HG03457 (cell line): ENCODE data around the gene GREB1.
A peak's percentile ranks its signal among the peaks of the same experiment; 100 is the strongest.

ENCODE experiments used
- ATAC-seq: cut with Tn5 transposase; IDR thresholded peaks from one replicate; pipeline ENCODE4 v1.9.1; 2021; ENCODE audit warnings: moderate number of reproducible peaks; ENCODE audit not compliant: unreplicated experiment

The GREB1 gene

DNA sequence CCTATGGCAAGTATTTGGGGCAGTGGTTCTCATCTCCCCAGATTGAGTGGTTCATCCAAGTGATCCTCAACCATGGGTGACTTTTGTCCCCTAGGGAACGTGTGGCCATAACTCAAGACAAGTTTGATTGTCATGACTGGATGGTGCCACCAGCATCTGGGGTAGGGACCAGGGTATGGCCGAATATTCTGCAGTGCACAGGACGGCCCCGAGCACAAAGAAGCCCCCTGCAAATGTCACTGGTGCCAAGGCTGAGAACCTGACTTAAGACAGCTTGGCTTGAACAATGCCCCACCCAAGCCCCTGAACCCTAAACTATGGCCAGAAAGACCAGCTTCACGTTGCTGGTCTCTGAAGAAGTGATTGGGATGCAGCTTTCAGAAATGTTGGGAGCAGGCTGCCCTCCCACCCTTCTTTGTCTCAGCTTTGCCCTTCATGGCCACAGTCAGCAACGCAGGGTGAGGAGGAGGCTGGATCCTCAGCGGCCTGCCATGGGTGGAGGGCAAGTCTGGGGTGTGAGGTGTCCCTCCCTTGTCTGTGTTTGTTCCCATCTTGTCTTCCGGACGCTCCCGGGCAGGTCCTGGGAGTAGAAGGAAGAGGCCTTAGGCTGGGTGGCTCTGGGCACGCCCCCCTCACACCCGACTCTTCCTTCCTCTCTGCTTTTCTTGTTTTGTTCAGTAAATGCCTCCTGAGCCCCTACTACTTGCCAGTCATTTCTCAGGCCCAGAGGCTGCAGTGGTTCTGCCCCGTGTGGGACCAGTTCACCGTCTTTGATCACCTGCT is 43.4 kb downstream of the GREB1 start:
- no peak for ATAC-seq

DNA sequence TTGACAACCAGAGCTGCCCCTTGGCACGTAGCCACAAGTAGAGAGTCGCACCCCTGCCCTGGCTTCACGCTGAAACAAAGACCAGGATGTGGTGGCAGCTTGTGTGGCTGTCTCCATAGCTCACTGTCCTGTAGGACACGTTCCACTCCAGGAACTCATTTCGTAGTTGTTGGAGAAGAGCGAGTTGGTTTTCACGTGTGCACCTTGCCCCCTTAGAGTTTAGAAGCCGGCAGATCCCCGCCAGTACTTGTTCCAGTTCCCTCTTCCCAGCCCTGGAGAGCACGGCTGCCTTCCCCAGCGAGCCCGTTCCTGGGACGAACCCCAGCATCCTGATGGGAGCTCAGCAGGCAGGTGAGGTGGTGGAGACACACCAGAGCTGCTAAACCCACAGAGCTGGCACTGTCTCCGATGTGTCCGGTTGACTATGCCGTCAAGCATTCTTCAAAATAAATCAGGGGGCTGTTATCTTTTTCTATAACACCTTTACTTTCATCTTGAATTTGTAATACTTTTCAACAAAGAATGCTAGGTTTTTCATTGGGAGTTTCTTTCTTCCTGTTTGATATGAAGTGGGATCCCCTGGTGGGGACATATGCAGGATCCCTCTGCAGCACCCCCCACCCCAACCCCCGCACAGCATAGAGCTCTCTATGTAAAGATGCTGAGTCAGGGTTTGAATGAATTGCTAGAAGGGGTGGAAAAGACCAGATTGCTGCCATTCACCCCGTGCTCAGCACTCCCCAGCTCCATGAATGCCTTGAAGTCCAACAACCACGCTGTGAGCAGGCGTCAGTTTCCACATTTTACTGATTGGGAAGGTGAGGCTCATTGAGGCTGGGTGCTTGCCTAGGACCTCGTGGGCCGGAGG is 44.5 kb downstream of the GREB1 start:
- ATAC-seq = no peak

DNA sequence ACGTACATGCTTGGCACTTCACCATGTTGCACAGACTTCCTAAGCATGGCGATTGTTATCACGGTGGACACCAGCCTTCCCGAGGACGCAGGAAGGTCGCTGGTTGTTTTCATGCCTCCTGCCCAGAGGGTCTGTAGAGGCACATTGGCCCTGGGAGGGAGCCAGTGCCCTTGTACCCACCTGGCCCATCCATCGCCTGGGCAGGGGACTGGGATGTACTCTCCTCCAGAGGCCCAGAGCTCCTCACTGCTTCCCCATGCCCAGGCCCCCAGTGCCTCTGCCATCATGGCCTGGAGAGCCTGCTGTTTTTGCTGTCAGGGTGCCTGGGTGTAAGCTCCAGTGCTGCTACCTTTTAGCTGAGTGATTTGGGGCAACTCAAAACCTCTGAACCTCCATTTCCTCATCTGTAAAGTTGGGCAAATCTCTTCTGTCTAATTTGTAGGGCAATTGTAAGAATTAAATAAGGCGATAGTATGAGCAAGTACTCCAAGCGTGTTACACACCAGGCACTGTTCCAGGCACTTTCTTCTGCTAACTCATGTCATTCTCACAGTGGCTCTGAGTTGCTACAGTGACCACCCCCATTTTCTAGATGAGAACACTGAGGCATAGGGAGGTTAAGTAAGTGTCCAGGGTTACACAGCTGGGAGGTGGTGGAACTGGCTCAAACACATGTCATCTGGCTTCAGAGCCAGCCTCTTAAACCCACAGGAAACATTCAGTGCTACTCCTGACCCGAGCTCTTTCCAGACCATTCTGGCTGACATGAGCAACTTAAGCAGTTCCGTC is 45.3 kb downstream of the GREB1 start:
- no peak for ATAC-seq

DNA sequence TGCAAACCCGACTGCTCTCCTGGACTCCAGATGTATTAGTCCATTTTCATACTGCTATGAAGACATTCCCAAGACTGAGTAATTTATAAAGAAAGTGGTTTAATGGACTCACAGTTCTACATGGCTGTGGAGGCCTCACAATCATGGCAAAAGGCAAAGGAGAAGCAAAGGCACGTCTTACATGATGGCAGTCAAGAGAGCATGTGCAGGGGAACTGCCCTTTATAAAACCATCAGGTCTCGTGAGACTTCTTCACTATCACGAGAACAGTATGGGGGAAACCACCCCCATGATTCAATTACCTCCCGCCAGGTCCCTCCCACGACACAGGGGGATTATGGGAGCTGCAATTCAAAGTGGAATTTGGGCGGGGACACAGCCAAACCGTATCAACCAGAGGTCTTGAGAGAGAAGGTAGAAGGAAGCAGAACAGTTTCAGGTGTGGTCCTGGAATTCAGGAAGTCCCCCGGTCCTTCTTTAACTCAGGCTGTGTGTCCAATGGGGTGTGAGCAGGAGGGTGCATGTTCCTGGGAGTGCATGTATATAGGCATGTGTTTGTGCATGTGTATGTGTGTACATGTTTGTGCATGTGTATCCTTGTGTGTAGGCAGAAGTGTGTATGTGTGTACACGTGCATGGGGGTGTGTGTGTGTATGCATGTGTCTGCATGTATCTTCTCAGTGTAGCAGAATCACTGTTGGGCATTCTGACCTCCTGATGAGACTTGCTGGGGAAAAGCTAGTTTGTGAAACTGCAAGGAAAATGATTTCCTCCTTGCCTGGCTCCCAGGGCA is 46.2 kb downstream of the GREB1 start:
- no peak for ATAC-seq

DNA sequence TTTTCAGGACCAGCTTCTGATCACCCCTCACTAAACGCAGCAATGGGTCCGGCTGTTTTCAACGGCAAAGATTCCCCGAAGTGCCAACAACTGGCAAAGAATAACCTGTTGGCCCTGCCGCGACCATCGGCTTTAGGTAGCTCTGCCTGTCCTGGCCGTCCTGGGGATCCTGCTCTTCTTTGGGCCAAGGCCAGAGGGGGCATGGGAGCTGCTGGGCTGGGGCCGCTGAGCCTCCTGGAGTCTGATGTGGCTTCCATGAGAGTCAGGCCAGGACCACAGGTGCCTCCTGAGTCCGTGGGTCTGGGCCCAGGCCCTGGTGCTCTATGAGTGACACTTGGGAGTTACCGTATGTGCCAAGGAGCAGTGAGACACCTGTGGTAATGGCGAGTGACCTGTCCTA is 46.9 kb downstream of the GREB1 start:
- no peak for ATAC-seq

DNA sequence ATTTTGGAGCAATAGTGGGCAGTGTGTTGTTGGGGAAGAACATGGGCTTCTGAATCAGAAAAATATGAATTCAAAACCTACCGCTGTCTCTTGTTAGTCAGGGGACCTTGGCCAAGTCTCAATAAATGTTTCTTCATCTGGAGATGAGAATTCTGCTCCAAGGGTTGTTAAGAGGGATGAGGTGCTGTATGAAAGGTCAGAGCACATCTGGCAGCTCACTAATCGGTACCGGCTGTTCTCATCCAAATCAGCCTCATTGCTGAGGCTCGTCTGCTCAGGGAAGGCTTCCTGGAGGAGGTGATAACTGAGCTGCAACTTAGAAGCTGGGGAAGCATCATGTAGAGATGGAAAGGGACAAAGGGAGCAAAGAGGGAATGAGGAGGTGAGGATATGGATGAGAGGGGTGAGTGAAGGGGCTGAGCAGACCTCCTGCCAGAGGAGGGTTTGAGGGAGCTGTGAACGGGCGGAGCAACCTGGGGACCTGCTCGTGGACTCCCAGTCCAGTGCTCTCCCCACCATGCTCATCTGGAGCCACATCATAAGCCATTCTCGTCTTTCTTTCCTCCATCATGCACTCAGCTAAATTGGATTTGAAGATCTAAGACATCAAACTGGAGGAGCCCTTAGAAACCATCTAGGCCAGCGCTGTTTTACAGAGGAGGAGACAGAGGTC is 47.4 kb downstream of the GREB1 start:
- ATAC-seq = no peak

DNA sequence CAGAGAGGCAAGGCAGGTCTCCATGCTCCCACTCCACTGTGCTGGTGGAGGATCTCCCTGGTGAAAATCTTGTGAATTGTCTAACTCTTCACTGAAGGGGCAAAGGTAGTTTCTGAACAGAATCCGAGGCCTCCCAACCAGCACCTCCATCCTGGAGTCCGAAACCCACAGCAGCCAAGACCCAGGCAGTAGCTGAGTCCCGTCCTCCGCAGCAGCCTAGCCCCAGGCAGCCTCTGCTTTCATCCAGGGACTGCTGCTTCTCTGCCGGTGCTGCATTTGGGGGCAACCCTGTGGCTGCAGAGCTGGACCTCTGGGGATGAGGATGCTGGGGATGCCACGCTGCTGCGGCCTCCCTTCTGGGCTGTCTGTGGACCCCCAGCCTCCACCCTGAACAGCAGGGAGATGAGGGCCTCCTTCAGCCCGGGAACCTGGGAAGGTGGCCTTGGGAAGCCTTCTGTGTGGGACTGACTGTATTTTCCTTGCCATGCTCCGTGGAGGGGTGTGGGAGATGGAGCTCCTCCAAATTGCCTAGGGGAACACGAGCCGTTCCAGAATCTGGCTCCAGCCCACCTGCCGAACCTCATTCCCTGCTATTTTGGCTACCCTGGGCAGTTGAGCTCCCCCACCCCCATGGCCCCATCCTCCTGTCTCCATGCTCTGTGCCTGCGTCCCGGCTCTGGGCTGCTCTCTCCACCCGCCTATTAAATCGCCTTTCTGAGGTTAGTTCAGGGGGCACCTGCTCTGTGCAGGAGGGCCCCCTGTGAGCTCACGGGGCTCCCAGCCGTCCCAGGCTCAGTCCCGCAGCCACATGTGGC is 48.2 kb downstream of the GREB1 start:
- ATAC-seq = no peak

DNA sequence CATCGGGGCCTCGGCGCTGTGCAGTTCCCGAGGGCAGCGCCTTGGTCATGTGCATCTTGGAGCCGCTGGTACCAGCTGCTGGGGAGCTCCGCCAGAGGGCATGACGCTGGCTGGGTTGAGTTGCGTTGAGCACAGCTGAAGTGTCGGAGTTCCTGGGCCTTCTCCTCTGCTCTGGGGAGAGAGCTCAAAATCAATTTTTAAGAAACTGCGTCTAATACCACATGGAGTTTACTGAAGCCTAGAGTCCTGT is 48.7 kb downstream of the GREB1 start:
- ATAC-seq = no peak

DNA sequence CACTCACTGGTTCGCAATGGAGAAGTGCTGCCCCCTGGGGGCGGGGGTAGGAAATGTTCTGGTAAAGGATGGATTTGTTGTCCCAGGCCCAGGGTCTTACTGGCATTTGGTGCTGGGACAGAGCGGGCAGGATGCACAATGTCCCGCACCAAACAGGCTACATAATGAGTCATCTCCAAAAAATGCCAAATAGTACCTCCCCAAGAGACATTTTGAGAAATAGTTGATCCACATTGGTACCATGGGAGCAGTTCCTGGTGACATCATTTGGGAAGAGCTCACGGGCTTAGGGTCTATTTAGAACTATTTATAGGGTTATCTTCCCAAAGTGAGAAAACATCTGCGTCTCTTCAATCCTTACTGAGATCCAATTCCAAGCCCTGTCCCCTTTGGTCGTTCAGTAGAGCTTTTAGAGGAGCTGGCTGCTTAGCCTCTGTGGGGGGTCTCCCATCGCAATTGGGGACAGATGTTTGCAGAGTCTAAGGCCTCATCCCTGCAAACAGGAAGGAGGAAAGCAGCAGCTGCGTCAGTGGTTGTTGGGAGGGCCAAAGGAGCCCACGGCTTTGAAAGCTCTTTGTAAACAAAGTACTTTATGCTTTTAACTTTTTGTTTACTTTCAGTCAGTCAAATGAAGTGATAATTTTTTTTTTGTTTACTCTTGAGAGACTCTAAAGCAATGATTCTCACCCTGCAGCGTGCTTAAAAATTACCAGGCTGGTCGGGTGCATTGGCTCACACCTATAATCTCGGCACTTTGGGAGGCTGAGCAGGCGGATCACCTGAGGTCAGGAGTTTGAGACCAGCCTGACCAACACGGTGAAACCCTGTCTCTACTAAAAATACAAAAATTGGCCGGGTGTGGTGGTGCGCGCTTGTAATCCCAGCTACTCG is 49.3 kb downstream of the GREB1 start:
- no peak for ATAC-seq

DNA sequence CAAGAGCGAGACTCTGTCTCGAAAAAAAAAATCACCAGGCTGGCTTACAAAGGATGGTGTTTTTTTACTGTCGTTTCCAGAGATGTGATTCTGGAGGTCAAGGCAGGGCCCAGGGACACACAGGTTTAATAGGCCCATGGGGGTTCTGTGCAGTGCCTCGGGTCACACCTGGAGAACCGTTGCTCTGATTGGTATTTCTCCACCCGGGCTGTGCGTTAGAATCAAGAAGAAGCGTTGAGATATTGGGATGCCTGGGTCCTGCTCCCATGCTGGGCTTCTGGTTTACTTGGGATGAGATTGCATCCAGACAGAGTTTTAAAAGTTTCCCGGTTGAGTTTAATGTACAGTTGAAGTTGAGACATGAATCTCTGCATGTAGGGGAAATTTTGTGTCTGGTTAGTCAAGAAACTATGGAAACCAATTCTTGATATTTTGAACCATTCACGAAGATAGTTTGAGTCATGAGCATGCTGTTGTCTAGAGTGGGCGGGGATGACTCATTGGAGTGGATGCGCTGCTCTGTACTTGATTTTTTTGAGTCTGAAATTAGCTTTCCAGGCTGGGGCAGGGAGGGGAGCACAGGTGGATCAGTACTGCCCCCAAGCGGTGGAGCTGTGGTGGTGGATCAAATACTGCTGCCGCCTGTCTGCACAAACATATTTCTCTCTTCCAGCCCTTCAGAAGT is 50.1 kb downstream of the GREB1 start:
- peak; percentile 50 for ATAC-seq

DNA sequence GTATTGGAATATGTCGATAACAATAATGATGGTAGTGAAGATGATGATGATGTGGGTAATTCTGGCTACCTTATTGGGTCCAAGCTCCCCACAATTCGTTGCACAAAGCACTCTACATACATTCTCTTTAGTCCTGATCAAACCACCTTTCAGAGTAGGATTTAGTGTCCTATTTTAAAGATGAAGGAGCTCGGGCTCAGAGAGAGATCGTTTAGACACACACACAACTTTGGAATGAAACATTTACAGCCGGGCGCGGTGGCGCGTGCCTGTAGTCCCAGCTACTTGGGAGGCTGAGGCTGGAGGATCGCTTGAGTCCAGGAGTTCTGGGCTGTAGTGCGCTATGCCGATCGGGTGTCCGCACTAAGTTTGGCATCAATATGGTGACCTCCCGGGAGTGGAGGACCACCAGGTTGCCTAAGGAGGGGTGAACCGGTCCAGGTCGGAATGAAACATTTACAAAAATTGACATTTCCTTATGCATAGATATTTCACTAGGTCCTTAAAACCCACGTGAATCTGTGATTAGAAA is 50.7 kb downstream of the GREB1 start:
- no peak for ATAC-seq

DNA sequence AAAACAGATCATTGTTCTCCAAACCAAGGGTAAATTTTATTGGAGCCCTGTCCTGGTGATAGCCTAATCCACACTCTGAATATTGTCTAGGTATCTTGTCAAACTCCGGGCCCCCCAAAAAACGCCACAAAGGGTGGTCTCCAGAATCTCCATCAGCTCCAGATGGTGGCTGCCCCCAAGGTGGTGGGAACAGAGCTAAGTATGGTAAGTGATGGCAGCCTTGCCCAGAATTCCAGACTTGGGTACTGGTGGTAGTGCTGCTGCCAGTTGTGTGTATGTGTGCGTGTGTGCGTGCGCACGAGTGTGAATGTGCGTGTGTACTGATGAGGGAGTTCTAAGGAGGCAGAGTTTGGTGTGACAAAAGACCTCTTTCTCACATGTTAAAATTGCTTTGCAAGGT is 51.2 kb downstream of the GREB1 start:
- ATAC-seq = no peak

DNA sequence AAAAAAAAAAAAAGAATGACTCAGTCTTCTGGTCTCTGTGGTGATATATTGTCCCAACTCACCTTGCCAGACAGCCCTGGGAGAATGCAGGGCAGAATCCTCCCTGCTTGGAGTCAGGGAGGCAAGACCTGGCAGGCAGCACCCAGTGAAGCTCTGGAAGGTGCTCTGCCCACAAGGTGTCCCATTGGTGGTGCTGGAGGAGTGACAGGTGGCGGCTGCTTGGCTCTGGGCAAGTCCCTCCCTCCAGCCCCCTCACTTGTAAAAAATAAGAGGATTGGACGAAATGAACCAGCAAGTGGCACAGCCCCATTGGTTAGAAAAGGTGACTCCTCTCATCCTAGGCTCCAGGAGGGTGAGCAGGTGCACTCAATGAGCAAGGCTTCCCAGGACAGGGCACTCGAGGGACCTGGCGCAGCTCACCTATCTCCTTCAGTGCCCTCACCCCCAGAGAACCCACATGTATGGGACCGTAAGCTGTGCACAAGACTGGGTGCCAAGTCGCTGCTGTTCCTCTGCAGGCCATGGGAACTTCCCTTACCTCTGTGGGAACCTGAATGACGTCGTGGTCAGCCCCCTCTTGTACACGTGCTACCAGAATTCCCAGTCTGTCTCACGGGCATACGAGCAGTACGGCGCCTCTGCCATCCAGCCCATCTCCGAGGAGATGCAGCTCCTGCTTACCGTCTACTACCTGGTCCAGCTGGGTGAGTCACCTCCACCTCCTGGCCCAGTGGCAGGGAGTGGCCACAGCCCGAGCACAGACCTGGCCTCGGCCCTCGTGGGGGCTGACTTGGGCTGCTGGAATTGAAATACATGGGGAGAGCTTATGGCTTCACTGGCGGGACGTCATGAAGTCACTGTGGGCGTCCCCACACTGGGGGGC is 54.6 kb downstream of the GREB1 start:
- ATAC-seq = no peak

DNA sequence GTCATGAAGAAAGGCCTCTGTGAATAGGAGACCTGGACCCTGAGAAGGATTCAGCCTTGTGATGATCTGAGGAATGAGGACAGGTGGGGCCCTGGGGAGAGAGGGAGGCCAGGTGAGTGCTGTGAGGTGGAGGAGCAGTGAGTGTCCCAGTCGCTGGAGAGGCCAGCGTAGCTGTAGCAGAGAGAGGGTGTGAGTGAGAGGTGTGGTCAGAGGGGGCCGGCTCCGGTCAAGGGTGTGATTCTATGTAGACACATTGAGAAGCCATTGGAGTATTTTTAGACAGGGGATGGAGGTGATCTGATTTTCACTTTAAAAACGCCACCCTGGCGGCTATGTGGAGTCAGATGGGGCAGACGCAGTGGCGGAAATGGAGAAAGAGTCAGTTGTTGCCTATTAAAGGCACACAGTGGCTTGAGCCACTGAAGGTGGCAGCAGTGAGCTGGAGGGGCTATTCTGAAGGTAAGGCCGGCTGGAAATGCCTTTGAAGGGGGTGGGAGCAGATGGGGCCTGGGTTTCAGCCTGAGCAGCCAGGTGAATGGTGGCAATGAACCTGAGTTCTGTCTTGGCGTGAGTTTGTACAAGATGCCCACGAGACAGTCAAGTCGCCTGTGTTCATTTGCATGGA is 55.6 kb downstream of the GREB1 start:
- no peak for ATAC-seq

DNA sequence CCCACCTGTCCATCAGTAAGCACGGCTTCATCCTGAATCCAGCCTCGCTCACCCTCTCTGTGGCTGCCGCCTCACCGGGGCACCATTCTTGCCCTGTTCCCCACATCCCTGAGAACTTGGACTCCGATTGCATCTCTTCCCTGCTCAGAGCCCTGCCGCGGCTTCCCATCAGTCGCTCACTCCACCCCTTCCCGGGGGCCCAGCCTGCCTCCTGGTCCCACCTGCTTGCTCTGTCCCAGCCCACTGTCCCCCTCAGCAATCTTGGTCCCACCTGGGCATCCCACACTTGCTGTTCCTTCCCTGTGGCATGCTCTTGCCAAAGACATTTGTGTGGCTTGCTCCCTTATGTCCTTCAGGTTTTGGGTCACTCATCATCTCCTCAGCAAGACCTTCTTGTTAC is 56.3 kb downstream of the GREB1 start:
- no peak for ATAC-seq

DNA sequence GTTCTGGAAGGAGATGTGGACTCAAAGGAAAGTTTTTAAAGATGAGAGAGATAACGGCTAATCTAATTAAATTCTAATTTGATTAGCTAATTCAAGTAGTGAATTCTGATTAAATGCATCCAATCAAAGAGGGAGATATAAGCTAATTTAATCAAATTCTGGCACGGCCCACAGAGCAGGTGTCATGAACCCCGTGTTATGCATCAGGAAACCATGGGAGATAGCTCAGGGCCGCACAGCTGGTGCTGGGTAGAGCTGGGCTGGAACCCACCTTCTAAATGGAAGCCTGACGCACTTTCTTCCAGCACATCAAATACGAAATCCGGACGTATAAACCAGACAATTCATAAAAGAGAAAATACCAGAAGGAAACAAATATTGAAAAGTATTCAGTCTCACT is 57.2 kb downstream of the GREB1 start:
- ATAC-seq = no peak
